ENCODE data around the gene SYNC. TPM values are rescaled to one million over a fixed set of nuclear protein-coding genes. Genes with fewer than 3 reads are reported as not detected.

SYNC gene
- total and polyA plus RNA-seq, 9 of the 15 experiments (the other 6 are each of a cell fraction or from before 2014, with no cell fraction given) = 0.49 to 1.1 (median 0.87) TPM

GRCh38 chr1:32695098-32695904 is 7.3 kb downstream of the SYNC start:
- intact Hi-C loops (cut with micrococcal nuclease) (loop anchor here (10.0 kb wide), 1 partner anchor 170 kb away; no protein-coding TSS in a partner anchor), in situ Hi-C loops (cut with MboI) (no loop called here)
- no TSS peak for BruUV-seq (replicated peaks)
- no peaks in the 10 kb centered on the region for H3K36me3 ChIP-seq (ENCODE audit: control insufficient read depth, insufficient read depth, low read length)
- H3K4me2 ChIP-seq (ENCODE audit: insufficient read depth, low read length) = peak overlapping the region; percentile 64
- peak overlapping the region; percentile 48; the same call in 2 of the 3 replicates for H3K27ac ChIP-seq (ENCODE audit: extremely low read depth, low read depth, low read length)
- H4K20me1 ChIP-seq (replicated peaks; ENCODE audit: control insufficient read depth, insufficient read depth, low read length) = no peaks in the 10 kb centered on the region
- FAIRE-seq (peak; percentile 84), DNase-seq (ENCODE audit: extremely low read depth in 1 of 4, low spot score in 3 of 4) (peak; percentile 39 to 89 (median 54)), ATAC-seq (peak; percentile 79)
- H3K9me3 ChIP-seq (replicated peaks; ENCODE audit: control insufficient read depth, insufficient read depth, low read depth, low read length) = no peaks in the 10 kb centered on the region
- H3K27me3 ChIP-seq (ENCODE audit: control insufficient read depth in 2 of 2, insufficient read depth in 2 of 2, low read length in 2 of 2) = no peaks in the 10 kb centered on the region
- ChIA-PET CTCF (ENCODE audit: low intra/inter-chr PET ratio) (no interaction called here), POLR2A (interaction anchor here (0.7 to 2.7 kb wide), 14 partner anchors 9 to 87 kb away, joined by 3 to 21 read pairs (median 3); partner anchors contain the start of gene RBBP4)
- no peaks in the 10 kb centered on the region for H3K9me1 ChIP-seq (ENCODE audit: control insufficient read depth, insufficient read depth, low read length)
- peak overlapping the region; percentile 94 for H2AFZ ChIP-seq (ENCODE audit: low read depth, low read length)
- peaks cover 14 to 19% of the 10 kb centered on the region in 2 experiments for H3K4me1 ChIP-seq (replicated peaks in 1 of 2; ENCODE audit: control insufficient read depth in 2 of 2, insufficient read depth in 2 of 2, low read length in 2 of 2)
- peak overlapping the region; percentile 1; the same call in 1 of the 2 replicates for H3K4me3 ChIP-seq
- H3K79me2 ChIP-seq (ENCODE audit: control insufficient read depth, insufficient read depth, low read length) = no peaks in the 10 kb centered on the region
- 20% methylated on average over 17 of the region's 17 CpGs for WGBS (ENCODE audit: insufficient coverage, low coverage, missing lambda C conversion rate)
- peak overlapping the region; percentile 49 to 88 for H3K9ac ChIP-seq (ENCODE audit: insufficient read depth in 1 of 2, low read depth in 2 of 2, low read length in 2 of 2)
- TF ChIP-seq HOXB6 (CRISPR knock-in tag; IDR thresholded peaks at IDR 0.05; ENCODE audit: borderline replicate concordance) = no peak
- TF ChIP-seq CTBP1 (IDR thresholded peaks at IDR 0.05; ENCODE audit: borderline replicate concordance) = peak; percentile 71; the same call in 1 of the 2 replicates
- TF ChIP-seq HLTF (IDR thresholded peaks at IDR 0.05) = no peak
- TF ChIP-seq PTRF (tag; IDR thresholded peaks at IDR 0.05) = no peak
- no peak for TF ChIP-seq ZNF274 (IDR thresholded peaks at IDR 0.05; ENCODE audit: borderline replicate concordance, low read depth, low read length)
- TF ChIP-seq PREB (CRISPR knock-in tag; IDR thresholded peaks at IDR 0.05) = no peak
- no peak for TF ChIP-seq SMARCA5 (IDR thresholded peaks at IDR 0.05)
- no peak for TF ChIP-seq NONO (IDR thresholded peaks at IDR 0.05; ENCODE audit: low read depth in 2 of 2, low read length in 1 of 2)
- no peak for TF ChIP-seq ZNF512 (tag; IDR thresholded peaks at IDR 0.05)
- TF ChIP-seq HEY1 (CRISPR knock-in tag; IDR thresholded peaks at IDR 0.05; ENCODE audit: borderline replicate concordance) = no peak
- peak; percentile 28 for TF ChIP-seq L3MBTL2 (IDR thresholded peaks at IDR 0.05)
- peak; percentile 79 for TF ChIP-seq TFAP4 (CRISPR knock-in tag; IDR thresholded peaks at IDR 0.05; ENCODE audit: borderline replicate concordance)
- TF ChIP-seq ZFP36 (IDR thresholded peaks at IDR 0.05; ENCODE audit: low read depth, low read length, partially characterized antibody) = no peak
- no peak for TF ChIP-seq MAX (CRISPR knock-in tag; IDR thresholded peaks at IDR 0.05)
- TF ChIP-seq PHB (CRISPR knock-in tag; IDR thresholded peaks at IDR 0.05) = no peak
- no peak for TF ChIP-seq CTCFL (IDR thresholded peaks at IDR 0.05; ENCODE audit: borderline replicate concordance, insufficient read depth, low read depth, low read length, poor library complexity, severe bottlenecking)

Measured in K562 (cell line).